C4-2B (cell line): Measurements from ENCODE around the gene IL23A.

ENCODE experiments used
- CTCF ChIP-seq: fragments of 450-650 bp; conservative IDR thresholded peaks from 2 replicates; pipeline ENCODE4 v1.5.1; 2017; ENCODE audit warnings: mild to moderate bottlenecking
- ZFX ChIP-seq: fragments of 450-650 bp; IDR thresholded peaks from 2 replicates; pipeline ENCODE4 v1.6.1; 2017

GRCh38 chr12:56330936-56331490 lies 7.7 kb upstream of the IL23A start:
- TF ChIP-seq CTCF (no peak), ZFX (no peak)
